AG09319 (cell line): ENCODE data around the gene GGCT.

ENCODE experiments used
- DNase-seq: peaks from one replicate; pipeline ENCODE4 v3.0.0-alpha.2; 2010; ENCODE audit warnings: low read depth; ENCODE audit errors: extremely low read depth
- CTCF ChIP-seq: IDR thresholded peaks from 2 replicates; pipeline ENCODE4 v1.5.1; 2011; ENCODE audit warnings: low read depth, mild to moderate bottlenecking, inconsistent platforms, low read length, moderate library complexity

The GGCT gene

GRCh38 chr7:30453921-30454320 is 50.7 kb downstream of the GGCT start:
- no peak for DNase-seq
- no peak for TF ChIP-seq CTCF

GRCh38 chr7:30453016-30453415 is 51.6 kb downstream of the GGCT start:
- TF ChIP-seq CTCF, result no peak
- DNase-seq, result no peak

GRCh38 chr7:30452280-30452930 is 52.2 kb downstream of the GGCT start:
- no peak for TF ChIP-seq CTCF
- DNase-seq, result no peak

GRCh38 chr7:30451539-30452279 is 52.9 kb downstream of the GGCT start:
- no peak for TF ChIP-seq CTCF
- DNase-seq, result no peak

GRCh38 chr7:30450983-30451497 is 53.6 kb downstream of the GGCT start:
- TF ChIP-seq CTCF, result no peak
- no peak for DNase-seq

- no peak for TF ChIP-seq CTCF
- DNase-seq, result no peak
These were observed 54.2 kb downstream of the GGCT start for GRCh38 chr7:30450240-30450982.
